GM12878 (cell line): ENCODE results near the gene DET1. TPM values are rescaled to one million over a fixed set of nuclear protein-coding genes. Genes with fewer than 3 reads are reported as not detected.

Experiments
- ATAC-seq: fragments of 200-7000 bp; cut with Tn5 transposase; 3 replicates; pipeline ENCODE4 v1.9.1; 2020; ENCODE audit warnings: mild to moderate bottlenecking, moderate library complexity
- BruUV-seq: library from RNA; stranded (reverse); fragments of 400-500 nt; replicated peaks from 2 replicates; lab custom pipeline; 2021; lab: Mats Ljungman, UMichigan
- CTCF ChIA-PET: fragments of 300-600 bp; sonication (Branson Sonifier 250); formaldehyde crosslinking; extraction: SDS; loops from one replicate; lab custom pipeline; 2021; ENCODE audit warnings: inconsistent platforms; lab: Yijun Ruan, JAX
- POLR2A ChIA-PET: fragments of 350-600 bp; formaldehyde crosslinking; extraction: SDS; loops from one replicate; lab custom pipeline; 2021; ENCODE audit warnings: inconsistent platforms; lab: Charles Lee
- RAD21 ChIA-PET: fragments of 300-600 bp; sonication (Branson Sonifier 250); formaldehyde crosslinking; loops from one replicate; lab custom pipeline; 2023; ENCODE audit warnings: antibody characterized with exemption; ENCODE audit not compliant: unreplicated experiment; lab: Charles Lee
- SMC1A ChIA-PET: fragments of 300-600 bp; sonication (Branson Sonifier 250); formaldehyde crosslinking; loops from one replicate; lab custom pipeline; 2023; ENCODE audit not compliant: unreplicated experiment, uncharacterized antibody; lab: Charles Lee
- DNase-seq: peaks from one replicate; pipeline ENCODE4 v3.0.0-alpha.2; 2011; ENCODE audit warnings: low read depth, low spot score
- FAIRE-seq: peaks from 3 replicates; lab custom pipeline; 2011; peaks lifted over from hg19 to GRCh38; lab: Jason Lieb, UNC
- H2AFZ ChIP-seq: 2 replicates; pipeline ENCODE4 v1.6.0; 2011; ENCODE audit warnings: low read depth, low read length, control low read depth; ENCODE audit not compliant: control insufficient read depth
- H3K27ac ChIP-seq: 2 replicates; pipeline ENCODE4 v1.5.1; 2011; ENCODE audit warnings: control low read depth; ENCODE audit not compliant: control insufficient read depth, insufficient read depth
- H3K27me3 ChIP-seq, 2 experiments: replicated peaks in 1 of 2; 2 replicates each; pipeline versions ENCODE4 v1.6.0 to v1.6.1; 2011; ENCODE audit warnings: low read length in 1 of 2; ENCODE audit not compliant: control insufficient read depth in 2 of 2, insufficient read depth in 2 of 2
- H3K36me3 ChIP-seq, 2 experiments: 2 replicates each; pipeline ENCODE4 v1.5.1; 2011; ENCODE audit warnings: low read length in 1 of 2; ENCODE audit not compliant: control insufficient read depth in 2 of 2, insufficient read depth in 2 of 2
- H3K4me1 ChIP-seq: 2 replicates; pipeline ENCODE4 v1.6.1; 2011; ENCODE audit warnings: mild to moderate bottlenecking, low read length, moderate library complexity, mixed read lengths; ENCODE audit not compliant: control insufficient read depth, insufficient read depth
- H3K4me2 ChIP-seq: 2 replicates; pipeline ENCODE4 v1.6.0; 2011; ENCODE audit warnings: control low read depth; ENCODE audit not compliant: control insufficient read depth, insufficient read depth
- H3K4me3 ChIP-seq: fragments of 200-600 bp; sonication (generic); 2 replicates; pipeline ENCODE4 v1.5.1; 2016
- H3K79me2 ChIP-seq: 2 replicates; pipeline ENCODE4 v1.6.0; 2011; ENCODE audit warnings: low read length; ENCODE audit not compliant: control insufficient read depth, insufficient read depth
- H3K9ac ChIP-seq: 2 replicates; pipeline ENCODE4 v1.8.0; 2011; ENCODE audit warnings: low read length, control low read depth, mixed read lengths; ENCODE audit not compliant: control insufficient read depth, insufficient read depth
- H3K9me3 ChIP-seq: replicated peaks from 3 replicates; pipeline ENCODE4 v1.5.1; 2011; ENCODE audit warnings: mild to moderate bottlenecking, low read length; ENCODE audit not compliant: control insufficient read depth, insufficient read depth
- H4K20me1 ChIP-seq: 2 replicates; pipeline ENCODE4 v1.6.0; 2011; ENCODE audit not compliant: control insufficient read depth, insufficient read depth
- FOXM1 ChIP-seq: IDR thresholded peaks from 2 replicates; pipeline ENCODE4 v1.6.1; 2012; ENCODE audit warnings: low read depth, mild to moderate bottlenecking, inconsistent platforms, low read length, moderate library complexity
- NBN ChIP-seq: fragments of 450-650 bp; IDR thresholded peaks from 2 replicates; pipeline ENCODE4 v1.6.1; 2016
- RELA ChIP-seq: fragments of 450-650 bp; IDR thresholded peaks from 2 replicates; pipeline ENCODE4 v1.8.0; 2014; ENCODE audit warnings: borderline replicate concordance; ENCODE audit not compliant: partially characterized antibody
- RFX5 ChIP-seq: IDR thresholded peaks from 2 replicates; pipeline ENCODE4 v1.6.1; 2011; ENCODE audit warnings: low read depth, low read length, improper control_type of control experiment
- SIX5 ChIP-seq: IDR thresholded peaks from 2 replicates; pipeline ENCODE4 v1.6.1; 2011; ENCODE audit warnings: mild to moderate bottlenecking, low read depth, low read length, moderate library complexity; ENCODE audit not compliant: severe bottlenecking
- SKIL ChIP-seq: fragments of 450-650 bp; IDR thresholded peaks from 2 replicates; pipeline ENCODE4 v1.6.1; 2017; ENCODE audit warnings: mild to moderate bottlenecking, low read depth, inconsistent platforms; ENCODE audit not compliant: poor library complexity, severe bottlenecking
- TCF12 ChIP-seq: IDR thresholded peaks from 2 replicates; pipeline ENCODE4 v1.6.1; 2011; ENCODE audit warnings: low read depth, mild to moderate bottlenecking, low read length
- USF2 ChIP-seq: IDR thresholded peaks from 2 replicates; pipeline ENCODE4 v1.6.1; 2011; ENCODE audit warnings: low read depth, low read length, improper control_type of control experiment, borderline replicate concordance
- ZNF274 ChIP-seq: IDR thresholded peaks from one replicate; pipeline ENCODE4 v1.8.0; 2011; ENCODE audit not compliant: insufficient read length, insufficient read depth
- ZNF384 ChIP-seq: IDR thresholded peaks from 2 replicates; pipeline ENCODE4 v1.6.1; 2012; ENCODE audit warnings: low read depth, mild to moderate bottlenecking, low read length, improper control_type of control experiment, borderline replicate concordance
- ZSCAN29 ChIP-seq: fragments of 450-650 bp; IDR thresholded peaks from 2 replicates; pipeline ENCODE4 v1.6.1; 2017; ENCODE audit warnings: mild to moderate bottlenecking, moderate library complexity
- in situ Hi-C: fragments of 300-500 bp; cut with MboI; formaldehyde crosslinking; loops from 9 replicates; pipeline ENCODE4 v1.14.3; 2018; ENCODE audit warnings: mixed read lengths
- intact Hi-C: fragments of 100-400 bp; cut with micrococcal nuclease; formaldehyde crosslinking; loops from one replicate; pipeline ENCODE4 v1.14.2; 2022; ENCODE audit not compliant: unreplicated experiment
- polyA plus RNA-seq, 11 experiments: library from polyadenylated mRNA; depleted of rRNA in 4 of 11; unstranded in 6 of 11; stranded (reverse) in 5 of 11; fragments of >200 nt; fragmentation: Nextera tagmentation in 4 of 11; fragmentation: Illumina TruSeq in 1 of 11; extraction: Ambion mirVana in 4 of 11; extraction: Trizol in 1 of 11; gene quantifications; 1 replicate in 1 of 11; 2 replicates in 10 of 11; pipeline versions ENCODE4 v1.2.1 to v1.2.3, GENCODE V29; 2011 to 2016; ENCODE audit warnings: inconsistent platforms in 2 of 11, missing spikeins in 2 of 11, low read depth in 1 of 11
- total RNA-seq, 4 experiments: library from RNA; depleted of rRNA in 3 of 4; stranded (reverse); fragments of >200 nt in 3 of 4; fragmentation: Illumina TruSeq in 1 of 4; extraction: Trizol in 1 of 4; gene quantifications; 2 replicates each; pipeline versions ENCODE4 v1.2.1 to v1.2.3, GENCODE V29; 2013 to 2021
- TF ChIP-seq, protein P1 (sequence below): fragments of 150-350 bp; IDR thresholded peaks from 2 replicates; pipeline ENCODE4 v1.6.1; 2014; ENCODE audit warnings: mild to moderate bottlenecking, low read depth, low read length
- TF ChIP-seq, protein P2 (sequence below): fragments of 450-650 bp; IDR thresholded peaks from 2 replicates; pipeline ENCODE4 v1.6.1; 2017; ENCODE audit warnings: borderline replicate concordance

Gene DET1
- total and polyA plus RNA-seq, 10 of the 15 experiments (the other 5 are each of a cell fraction or from before 2014, with no cell fraction given), result 0.16 to 2.7 (median 1.4) TPM

DNA sequence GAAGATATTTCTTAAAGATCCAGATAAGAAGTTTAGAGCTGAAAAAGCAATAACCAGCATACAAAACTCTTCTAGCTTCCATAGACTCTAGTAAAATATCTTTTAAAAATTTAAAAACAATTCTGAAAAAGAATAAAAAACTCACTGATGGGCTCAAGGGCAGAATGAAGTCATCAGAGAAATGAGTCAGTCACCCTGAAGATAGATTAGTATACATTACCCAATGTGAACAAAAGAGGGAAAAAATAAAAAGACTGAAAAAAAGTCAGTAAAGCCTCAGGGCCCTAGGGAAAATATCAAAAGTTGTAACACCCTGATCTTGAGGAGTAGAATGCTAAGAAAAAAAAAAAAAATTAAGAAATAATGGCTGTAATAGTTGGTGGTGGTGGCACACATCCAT is 11.4 kb downstream of the DET1 start:
- in situ Hi-C loops, result no loop called here
- TF ChIP-seq ZNF384, result no peak
- TF ChIP-seq ZNF274, result no peak
- TF ChIP-seq RELA, result no peak
- TF ChIP-seq, protein P1, sequence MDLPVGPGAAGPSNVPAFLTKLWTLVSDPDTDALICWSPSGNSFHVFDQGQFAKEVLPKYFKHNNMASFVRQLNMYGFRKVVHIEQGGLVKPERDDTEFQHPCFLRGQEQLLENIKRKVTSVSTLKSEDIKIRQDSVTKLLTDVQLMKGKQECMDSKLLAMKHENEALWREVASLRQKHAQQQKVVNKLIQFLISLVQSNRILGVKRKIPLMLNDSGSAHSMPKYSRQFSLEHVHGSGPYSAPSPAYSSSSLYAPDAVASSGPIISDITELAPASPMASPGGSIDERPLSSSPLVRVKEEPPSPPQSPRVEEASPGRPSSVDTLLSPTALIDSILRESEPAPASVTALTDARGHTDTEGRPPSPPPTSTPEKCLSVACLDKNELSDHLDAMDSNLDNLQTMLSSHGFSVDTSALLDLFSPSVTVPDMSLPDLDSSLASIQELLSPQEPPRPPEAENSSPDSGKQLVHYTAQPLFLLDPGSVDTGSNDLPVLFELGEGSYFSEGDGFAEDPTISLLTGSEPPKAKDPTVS, result no peak
- TF ChIP-seq RFX5, result no peak
- TF ChIP-seq, protein P2, sequence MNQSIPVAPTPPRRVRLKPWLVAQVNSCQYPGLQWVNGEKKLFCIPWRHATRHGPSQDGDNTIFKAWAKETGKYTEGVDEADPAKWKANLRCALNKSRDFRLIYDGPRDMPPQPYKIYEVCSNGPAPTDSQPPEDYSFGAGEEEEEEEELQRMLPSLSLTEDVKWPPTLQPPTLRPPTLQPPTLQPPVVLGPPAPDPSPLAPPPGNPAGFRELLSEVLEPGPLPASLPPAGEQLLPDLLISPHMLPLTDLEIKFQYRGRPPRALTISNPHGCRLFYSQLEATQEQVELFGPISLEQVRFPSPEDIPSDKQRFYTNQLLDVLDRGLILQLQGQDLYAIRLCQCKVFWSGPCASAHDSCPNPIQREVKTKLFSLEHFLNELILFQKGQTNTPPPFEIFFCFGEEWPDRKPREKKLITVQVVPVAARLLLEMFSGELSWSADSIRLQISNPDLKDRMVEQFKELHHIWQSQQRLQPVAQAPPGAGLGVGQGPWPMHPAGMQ, result no peak
- no peak for TF ChIP-seq SIX5
- TF ChIP-seq NBN, result no peak
- TF ChIP-seq USF2, result no peak
- no peak for TF ChIP-seq FOXM1
- no peak for TF ChIP-seq SKIL
- TF ChIP-seq ZSCAN29, result no peak
- no peak for TF ChIP-seq TCF12
- TF ChIP-seq, all 136 proteins: peak for 0
- Histone ChIP-seq H2AFZ (no peak overlapping the region), H3K36me3 (peaks cover 0 to 3% of the 10 kb centered on the region in 2 experiments; a peak in 1 of 4 replicates), H3K27ac (no peak overlapping the region), H3K4me2 (no peak overlapping the region), H3K79me2 (no peaks in the 10 kb centered on the region), H3K9ac (no peak overlapping the region), H3K4me3 (no peak overlapping the region), H3K9me3 (no peaks in the 10 kb centered on the region; the same call in 2 of the 3 replicates), H3K4me1 (no peaks in the 10 kb centered on the region; the same call in 1 of the 2 replicates), H3K27me3 (no peaks in the 10 kb centered on the region), H4K20me1 (no peaks in the 10 kb centered on the region)
- intact Hi-C loops, result no loop called here
- DNase-seq (no peak), FAIRE-seq (no peak), ATAC-seq (no peak)
- ChIA-PET SMC1A (no interaction called here), POLR2A (no interaction called here), CTCF (no interaction called here), RAD21 (no interaction called here)
- BruUV-seq, result no TSS peak
